ENCODE data around the gene SP2.
A peak's percentile ranks its signal among the peaks of the same experiment; 100 is the strongest.

The SP2 gene

DNA sequence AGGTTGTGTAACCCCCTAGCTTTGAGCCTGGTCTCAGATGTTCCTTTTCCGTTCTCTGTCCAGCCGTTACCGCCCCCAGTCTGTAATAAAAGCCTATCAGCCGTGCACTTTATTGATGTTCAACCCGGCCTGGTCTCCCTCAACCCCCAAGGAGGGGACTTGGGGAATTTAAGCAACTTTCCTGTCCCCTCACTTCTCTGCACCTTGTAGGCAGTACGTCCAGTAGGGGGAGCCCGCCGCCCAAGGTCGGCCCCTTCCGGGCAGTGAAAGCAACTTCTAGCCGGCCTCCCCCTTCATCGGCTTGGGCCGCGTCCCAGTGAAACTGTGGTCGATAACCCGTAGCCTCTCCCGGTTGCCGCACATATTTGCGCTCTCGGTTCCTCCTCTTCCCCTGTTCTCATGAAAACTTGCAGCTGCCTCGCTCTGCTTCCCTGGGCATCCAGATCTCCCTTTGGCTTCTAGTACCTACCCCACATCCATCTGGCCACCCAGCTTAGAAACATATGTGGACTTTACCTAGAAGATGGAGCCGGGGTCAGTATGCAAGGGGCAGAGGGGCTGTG is 53.2 kb downstream of the SP2 start:
- DNase-seq (ENCODE audit: low spot score) = peak; percentile 48

DNA sequence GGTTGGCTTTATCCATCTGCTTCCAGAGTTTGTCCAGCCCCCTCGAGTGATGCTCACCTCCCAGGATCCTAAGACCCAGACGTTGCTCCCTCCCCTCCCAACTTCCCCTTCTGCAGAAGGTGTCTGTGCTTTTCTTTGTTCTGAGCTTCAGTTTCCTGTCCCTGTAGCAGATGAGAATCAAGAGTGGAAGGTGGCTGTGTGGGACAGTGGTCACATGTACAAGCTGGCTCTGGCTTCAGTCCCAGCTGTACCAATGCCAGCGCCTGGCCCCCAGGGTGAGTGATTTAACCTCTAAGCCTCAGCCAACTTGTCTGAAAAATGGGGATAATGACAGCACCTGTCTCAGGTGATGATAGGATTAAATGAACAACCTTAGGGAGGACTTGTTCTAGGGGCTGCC is 53.9 kb downstream of the SP2 start:
- no peak for DNase-seq (ENCODE audit: low spot score)

DNA sequence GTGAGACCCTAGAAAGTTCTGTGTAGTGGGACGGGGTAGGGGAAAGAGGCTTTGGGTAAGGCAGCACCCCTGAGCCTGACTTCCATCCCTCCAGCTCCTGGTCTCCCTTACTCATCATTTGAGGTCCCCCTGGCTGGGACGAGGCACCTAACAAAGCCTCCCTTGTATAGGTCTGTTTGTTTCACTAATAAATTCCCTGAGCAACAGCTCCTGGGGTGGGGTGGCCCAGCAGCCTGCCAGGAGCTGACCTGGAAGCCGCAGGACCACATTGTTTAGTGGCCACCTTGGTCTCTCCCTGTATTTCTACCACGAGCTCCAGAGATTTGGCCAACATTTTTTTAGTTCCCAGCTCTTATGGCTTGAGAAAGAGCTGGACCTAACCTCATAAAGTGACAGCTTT is 54.4 kb downstream of the SP2 start:
- no peak for DNase-seq (ENCODE audit: low spot score)

DNA sequence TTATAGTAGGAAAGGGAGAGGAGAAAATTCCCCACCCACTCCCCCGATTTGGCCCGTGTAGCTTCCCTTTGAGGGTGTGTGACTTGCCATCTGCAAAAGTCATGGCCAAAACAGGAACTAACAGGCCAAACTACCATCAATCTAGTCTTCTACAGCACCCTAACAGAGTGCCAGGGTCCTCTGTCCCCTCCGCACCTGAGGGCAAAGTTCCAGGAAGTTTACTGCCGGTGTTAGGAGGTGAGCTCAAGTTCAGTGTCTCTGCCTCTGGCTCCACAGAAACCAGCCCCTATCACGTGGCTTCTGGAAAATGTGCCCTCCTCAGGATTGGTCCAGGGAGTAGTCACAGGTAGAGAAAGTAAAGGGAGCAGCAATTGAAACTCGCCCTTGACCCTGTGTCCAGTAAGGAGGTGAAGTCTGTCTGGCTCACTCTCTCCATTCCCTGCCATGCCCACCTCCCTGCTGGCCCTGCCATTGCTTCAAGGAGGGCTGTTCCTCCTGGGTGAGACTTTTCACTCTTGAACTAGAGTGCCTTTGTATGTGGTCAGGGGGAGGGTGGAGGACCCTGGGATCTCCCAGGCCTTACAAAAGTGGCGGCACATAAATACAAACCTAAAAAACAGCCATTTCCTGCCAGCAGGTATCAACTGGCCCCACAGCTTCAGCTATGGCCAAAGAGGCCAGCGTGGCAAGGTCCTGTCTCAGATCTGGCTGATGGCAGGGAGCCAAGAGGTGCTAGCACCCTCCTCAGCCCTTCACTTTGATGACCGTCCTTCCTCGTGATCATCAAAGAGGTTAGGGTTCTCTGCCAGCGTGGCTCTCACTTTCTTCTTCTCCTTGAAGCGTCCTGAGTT is 56.4 kb downstream of the SP2 start:
- DNase-seq (ENCODE audit: low spot score) = no peak

DNA sequence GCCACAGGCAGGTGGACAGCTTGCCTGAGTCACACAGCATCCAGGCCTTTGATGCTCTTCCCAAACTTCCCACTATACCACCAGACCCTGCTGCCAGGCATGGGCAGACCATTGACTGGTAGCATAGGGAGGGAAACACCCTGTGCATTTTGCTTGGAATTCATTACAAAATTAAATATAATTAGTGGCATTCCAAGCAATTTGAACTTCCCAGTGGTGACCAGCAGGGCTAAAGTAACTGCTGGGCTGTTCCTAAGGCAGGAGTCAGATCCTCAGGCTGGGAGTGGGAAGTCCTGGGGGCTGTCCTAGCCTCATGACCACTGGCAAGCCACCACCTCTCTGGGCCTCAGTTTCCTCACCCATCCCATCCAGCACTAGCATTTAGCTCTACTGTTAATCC is 57.9 kb downstream of the SP2 start:
- no peak for DNase-seq (ENCODE audit: low spot score)

DNA sequence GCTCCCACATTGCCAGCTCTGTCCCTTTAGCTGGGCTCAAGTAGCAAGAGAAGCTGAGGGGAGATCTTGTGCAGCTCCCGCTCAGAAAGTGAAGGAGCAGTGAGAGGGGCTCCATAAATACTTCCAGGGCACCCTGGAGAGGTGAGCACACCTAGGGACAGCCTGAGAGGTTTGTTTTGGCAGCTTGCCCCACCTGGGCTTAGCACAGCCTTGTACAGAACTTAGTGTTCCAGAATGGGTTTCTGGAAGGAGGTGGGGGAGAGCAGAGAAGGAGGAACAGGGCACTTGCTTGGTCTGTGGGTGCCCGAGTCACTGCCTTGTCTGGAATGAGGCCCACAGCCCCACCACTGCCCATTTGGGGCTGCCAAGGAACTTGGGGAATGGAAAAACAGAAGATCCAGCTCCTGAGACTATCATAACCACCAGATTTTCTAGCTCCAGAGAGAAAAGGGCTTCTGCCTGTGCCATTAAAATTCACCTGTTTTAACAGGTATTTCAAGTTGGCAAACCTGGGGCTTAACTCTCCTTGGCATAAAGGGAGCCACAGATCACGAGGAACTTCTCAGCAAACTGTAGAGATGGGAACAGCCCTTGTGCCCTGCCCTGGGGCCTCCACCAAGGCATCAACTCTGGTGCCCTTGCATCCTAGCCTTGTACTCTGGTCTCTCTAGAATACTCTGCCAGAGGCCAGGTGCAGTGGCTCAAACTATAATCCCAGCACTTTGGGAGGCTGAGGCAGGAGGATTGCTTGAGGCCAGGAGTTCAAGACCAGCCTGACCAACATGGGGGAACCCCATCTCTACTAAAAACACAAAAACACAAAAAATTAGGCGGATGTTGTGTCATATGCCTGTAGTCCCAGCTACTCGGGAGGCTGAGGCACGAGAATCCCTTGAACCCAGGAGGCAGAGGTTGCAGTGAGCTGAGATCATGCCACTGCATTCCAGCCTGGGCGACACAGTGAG is 59.7 kb downstream of the SP2 start:
- DNase-seq (ENCODE audit: low spot score) = no peak

DNA sequence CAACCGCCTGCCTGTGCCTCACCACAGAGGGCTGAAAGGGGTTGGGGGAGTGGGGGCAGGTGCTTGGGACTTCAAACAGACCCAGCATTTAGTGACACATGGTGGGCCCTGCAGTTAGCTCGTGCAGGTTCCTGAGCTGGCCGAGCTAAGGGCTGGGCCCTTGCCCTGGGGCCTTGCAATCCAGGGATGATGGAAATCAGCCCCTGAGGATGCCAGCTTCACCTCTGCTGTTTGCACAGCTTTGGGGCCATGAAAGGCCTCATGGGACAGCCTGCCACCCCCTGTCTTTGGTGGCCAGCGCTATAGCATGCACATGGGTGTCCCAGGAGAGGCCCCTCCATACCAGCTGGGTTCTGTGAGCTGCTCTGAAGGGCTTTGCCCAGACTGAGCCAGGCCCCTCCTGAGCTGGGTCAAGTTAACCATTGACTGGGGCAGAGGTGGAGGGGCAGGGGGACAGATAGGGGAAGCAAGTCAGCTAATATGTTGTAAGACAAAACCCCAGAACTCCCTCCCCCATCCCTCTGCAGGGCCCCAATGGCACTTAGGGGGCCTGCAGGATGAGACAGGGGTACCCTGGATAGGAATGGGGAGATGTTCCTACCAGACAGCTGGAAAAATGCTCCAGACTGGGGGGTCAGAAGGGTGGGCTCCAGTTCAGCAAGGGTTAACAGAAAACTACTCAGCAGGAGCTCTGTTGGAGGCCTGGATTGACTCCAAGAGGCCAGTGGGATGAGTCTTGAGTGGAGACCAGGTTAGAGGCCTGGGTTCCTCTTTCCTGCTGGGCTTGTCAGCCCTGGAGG is 61.0 kb downstream of the SP2 start:
- no peak for DNase-seq (ENCODE audit: low spot score)

DNA sequence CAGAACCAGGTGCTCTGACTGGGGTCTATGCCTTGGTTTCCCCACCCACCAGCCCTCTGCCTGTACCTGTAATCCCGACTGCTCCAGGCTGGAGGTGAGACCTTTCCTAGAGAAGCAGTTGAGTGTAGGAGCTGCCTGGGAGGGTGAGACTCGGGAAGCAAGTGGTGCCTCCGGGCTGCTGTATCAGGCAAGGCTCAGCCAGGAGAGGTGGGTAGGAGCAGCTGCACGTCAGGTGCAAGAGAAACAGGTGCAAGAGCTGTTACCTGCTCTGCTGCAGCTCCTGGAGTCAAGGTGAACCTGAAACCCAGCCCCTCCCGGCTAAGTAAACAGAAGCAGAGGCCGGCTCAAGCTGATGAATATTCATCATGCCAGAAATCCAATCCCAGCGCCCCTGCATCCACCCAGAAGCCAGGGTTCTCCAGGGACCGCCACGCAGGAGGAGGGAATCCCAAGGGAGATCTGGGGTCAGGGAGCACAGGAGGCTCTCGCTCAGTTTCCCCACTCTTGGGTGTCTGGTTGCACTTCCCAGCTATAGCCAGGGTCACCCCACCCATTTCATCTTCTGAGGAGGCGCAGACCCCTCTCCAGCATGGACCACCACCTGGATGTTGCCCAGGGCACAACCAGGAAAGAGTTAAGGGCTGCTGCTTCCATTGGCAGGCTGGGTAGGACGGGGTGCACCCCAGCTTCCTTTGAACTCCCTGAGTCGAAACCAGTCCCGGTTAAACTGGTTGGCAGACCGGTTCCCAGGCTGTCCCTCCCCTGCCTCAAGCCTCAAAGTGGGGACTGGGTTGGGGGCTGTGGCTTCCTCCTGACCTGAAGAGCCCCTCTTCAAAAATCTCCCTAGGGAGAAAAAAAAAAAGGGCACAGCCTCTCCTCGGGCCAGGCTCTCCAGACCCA is 61.8 kb downstream of the SP2 start, which contains the start of gene PRR15L:
TSS of gene PRR15L (minus strand) at position 293 of the 900 bp plus-strand sequence. CDS start 4,649 bp downstream, outside the sequence.
- DNase-seq (ENCODE audit: low spot score) = no peak

DNA sequence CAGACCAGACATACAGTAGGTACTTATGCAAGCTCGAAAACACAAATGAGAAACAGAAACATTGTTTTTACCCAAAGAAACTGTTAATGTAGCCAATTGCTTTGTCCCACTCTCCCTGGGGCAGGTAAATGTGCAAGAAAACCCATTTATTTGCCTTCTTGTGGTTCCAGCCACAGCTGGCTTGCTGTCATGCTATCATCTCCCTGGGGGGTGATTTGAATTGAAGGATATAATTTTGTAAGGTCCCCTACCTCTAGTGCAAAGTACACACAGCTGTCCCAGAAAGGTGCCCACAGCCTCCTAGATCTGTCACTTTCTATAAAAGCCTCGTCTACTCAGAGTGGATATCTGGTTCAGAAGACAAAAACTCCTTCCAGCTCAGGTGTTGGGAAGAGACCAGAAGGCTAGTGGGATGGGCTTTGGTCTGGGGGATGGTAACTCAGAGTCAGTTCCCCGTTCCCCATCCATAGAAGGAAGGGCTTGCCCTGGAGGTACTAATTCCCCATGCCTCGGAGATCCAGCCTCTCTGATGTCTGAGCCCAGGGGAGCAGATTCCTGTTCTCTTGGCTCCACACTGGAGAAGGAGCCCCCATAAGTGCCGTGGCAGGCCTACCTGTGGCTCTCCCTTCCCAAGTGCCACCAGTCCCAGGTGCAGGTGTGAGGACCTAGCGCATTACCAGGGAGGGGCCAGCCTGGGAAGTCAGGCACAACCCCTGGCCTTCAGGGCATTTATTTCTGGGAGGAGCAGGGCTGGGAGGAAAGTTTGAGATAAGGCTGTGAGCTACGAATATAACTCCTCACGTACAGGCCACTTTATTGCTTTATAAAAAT is 64.0 kb downstream of the SP2 start:
- DNase-seq (ENCODE audit: low spot score) = no peak

DNA sequence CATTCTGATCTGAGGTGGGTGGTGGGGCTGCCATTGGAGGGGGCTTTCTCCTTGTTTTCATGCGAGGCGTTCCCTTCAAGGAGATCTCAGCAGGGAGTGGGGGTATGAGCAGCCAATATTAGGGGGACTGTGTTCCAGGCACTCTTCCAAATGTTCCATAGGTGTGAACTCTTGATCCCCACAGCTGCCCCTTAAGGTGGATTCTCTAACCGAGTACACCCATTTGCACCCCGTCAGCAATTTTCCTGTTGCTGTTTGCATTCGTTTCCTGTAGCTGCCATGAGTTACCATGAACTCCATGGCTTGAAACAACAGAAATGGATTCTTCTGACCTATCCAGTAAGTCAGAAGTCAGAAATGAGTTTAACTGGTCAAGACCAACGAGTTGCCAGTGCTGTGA is 65.4 kb downstream of the SP2 start:
- no peak for DNase-seq (ENCODE audit: low spot score)

DNA sequence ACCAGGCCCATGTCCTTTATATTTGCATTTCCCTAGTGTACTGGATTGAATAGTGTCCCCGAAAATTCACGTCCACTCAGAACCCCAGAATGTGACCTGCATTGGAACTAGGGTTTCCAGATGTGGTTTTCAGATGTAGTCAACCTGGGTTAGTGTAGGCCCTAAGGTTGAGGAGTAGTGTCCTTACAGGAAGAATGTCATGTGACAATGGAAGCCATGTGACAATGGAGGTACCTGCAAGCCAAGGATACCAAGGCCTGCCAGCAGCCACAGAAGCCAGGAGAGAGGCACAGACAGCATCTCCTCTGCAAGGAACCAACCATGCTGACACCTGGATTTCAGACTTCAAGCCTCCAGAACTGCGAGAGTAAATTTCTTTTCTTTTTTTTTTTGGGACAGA is 66.9 kb downstream of the SP2 start:
- no peak for DNase-seq (ENCODE audit: low spot score)

DNA sequence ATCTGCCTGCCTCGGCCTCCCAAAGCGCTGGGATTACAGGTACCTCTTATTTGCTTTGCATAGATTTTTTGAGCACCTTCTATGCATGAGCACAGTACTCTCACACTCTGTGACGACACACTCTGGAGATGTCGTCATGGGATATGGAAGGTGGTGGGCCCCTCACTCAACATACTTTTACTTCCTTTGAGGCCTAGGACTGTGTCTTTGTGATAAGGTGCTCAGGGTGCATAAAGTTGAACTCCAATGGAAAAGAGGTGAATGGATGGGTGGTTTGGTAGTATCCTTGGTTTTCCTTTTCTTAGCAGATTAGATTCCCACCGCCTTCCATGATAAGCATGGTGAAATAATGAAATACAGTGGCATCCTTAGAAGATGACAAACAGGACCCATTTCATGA is 68.8 kb downstream of the SP2 start:
- no peak for DNase-seq (ENCODE audit: low spot score)

DNA sequence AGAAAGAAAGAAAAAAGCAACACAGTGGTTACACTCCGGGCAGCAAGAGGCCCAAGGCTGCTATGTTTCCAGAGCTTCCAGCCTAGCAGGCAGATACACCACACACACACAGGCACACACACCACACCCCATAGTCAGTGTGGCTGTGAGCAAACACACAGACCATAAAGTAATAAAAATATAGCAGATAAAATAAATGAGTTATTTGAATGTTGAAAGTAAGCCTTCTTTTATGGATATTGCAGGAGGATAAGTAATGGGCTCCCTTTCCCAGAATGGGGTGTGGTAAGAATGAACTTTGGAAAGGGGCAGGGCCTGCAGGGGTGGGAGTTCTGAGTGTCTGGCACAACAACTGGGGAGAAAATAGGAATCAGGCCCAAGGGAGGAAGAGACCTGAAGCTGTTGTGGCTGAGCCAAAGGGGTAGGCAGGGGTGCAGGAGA is 70.1 kb downstream of the SP2 start:
- DNase-seq (ENCODE audit: low spot score) = no peak

DNA sequence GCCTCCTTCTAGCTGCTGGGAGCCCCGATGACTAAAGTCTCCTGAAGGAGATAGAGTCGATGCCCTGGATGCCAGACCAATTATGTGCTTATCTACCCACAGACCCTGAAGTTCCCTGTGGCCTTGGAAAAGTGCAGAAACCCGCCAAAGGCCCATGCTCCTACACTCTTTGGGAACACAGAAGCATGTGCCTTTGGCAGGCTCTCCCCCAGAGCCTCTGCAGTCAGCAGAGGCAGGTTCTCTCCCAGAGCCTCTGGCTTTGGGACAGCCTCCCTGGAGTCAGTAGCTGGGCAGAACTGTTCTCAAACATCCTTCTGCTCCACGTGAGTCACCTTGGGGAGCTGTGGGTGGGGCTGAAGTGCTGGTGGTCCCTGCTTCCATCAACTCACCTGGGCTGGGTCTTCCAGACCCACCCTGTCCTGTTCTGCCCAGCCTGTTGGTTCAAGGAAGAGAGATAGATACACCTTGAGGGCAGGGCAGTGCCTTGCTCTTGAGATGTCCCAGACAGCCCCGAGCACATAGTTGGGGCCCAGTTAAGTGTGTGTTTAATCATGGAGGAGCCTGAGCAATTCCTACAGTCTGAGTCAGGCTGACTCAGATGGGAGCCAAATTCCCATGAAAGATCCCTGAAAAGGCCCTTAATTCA is 71.7 kb downstream of the SP2 start:
- DNase-seq (ENCODE audit: low spot score) = no peak

DNA sequence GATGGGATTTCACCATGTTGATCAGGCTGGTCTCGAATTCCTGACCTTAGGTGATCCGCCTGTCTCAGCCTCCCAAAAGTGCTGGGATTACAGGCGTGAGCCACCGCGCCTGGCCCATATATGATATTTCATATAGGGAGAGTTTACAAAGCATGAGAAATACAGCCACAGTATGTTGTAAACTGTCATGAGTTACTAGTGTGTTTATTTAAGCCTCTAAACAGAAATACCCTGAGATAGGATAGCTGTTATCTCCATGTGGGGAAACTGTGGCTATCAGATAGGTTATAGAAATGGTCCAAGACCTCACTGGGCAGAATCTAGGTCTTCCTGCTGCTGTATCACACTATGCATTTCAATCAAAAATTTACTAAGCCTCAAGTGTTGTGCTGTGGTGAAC is 72.8 kb downstream of the SP2 start:
- DNase-seq (ENCODE audit: low spot score) = no peak

DNA sequence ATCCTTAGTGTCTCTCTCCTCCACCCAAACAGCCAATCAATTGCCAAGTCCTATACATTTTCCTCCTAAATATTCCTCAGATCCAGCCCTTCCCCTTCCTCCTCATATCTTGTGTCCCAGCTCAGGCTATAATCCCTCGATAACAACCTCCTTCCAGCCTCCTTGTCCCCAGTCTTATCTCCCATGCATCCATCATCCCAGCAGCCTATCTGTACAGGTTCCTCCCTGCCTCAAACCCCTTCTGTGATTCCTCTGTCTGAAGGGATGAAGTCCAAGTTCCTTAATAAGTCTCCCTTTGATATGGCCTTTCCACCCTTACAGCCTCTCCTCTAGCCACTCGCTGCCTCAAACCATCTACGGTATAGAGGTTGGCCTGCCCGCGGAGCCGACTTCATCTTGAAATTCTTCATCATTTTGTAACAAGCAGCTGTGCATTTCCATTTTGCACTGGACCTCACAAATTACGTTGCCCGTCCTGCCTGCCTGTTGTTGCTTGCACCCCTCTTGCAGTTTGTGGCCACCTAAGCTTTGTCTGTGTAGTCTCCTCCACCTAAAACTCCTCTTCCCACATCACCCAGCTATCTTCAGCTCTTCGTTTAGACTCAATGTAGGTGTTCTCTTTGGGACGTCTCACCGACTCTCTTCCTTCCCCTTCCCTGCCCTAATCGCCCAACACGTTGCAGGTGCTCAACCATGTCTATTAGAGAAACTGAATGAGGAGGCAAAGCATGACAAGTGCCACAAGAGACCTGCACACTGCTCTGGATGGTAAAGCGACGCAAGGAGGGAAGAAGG is 74.1 kb downstream of the SP2 start:
- no peak for DNase-seq (ENCODE audit: low spot score)

DNA sequence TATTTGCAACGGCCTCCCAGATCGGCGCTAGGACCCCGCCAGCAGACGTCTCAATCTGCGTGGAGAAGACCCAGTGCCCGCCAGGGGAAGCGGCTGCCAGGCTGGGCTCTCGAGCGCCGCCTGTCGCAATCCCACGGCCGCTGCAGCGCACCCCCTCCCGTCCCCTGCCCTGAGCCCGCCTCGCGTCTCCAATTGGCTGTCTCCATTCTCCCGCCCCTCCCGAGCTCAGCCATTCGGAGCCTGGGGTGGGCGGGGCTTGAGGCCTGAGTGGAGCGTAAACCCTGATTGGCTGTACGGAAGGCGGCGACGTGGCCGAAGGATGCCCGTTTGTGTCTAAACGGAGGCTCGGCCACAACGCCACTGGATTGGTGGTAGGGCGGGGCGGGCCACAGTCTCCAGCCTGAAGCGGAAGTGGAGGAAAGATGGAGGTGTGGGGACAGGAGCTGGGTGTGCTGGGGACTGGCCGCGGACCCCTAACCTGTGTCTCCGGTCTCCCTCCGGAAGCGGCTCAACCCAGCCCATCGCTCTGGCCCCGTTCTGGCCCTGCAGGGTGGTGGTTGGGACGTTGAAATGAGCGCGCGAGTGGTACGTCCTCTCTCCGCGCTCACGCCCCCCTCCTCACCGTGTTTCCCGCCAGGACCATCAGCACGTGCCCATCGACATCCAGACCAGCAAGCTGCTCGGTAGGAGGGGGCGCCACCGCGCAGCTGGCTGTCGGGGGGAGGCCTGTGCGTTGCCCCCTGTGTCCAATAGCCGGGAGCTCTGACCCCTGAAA is 74.9 kb downstream of the SP2 start, which contains the start of gene CDK5RAP3:
TSS of gene CDK5RAP3 (plus strand) at position 389 of the 775 bp plus-strand sequence. CDS start at position 423, 34 bp downstream.
- peak; percentile 94 for DNase-seq (ENCODE audit: low spot score)
